CD4-positive, alpha-beta T cell treated with Interleukin-4 for 1 hour (primary cell): ENCODE data around the gene BTF3.
"Not testable (repeated sequence)": the region's sequence is repeated elsewhere in the genome, so short reads cannot be mapped to it uniquely, and the experiment has no call there.

ENCODE experiments used
- DNase-seq, 2 donors: peaks; one replicate each; pipeline ENCODE4 v3.0.0-alpha.2; 2020 to 2022

Gene BTF3

DNA sequence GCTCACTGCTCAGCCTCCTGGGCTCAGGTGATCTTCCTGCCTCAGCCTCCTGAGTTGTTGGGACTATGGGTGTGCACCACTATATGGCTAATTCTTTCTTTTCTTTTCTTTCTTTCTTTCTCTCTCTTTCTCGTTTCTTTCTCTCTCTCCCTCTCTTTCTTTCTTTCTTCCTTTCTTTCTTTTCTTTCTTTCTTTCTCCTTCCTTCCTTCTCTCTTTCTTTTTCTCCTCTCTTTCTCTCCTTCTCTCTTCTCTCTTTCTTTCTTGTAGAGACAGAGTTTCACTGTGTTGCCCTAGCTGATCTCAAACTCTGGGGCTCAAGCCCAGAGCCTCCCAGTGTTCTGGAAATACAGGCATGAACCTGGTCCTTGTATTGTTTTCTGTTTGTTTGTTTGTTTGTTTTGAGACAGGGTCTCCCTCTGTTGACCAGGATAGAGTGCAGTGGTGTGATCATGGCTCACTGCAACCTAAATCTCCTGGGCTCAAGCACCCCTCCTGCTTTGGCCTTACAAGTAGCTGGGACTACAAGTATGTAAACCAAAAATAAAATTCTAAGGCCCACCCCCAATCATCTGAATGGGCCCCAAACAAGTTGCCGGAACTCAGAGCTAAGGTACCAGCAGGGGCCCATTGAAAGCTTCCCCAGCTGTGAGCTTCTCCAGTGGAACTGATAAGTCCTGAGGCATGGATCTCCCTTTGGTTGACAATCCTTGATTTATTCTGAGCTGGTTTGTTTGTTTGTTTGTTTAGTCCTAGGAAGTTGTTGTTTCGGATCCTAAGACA, 11.9 kb upstream of the BTF3 start:
- no peak for DNase-seq

GRCh38 chr5:73487257-73487656, 11.0 kb upstream of the BTF3 start:
- DNase-seq = not testable (repeated sequence)

- no peak for DNase-seq
Measured at GRCh38 chr5:73487815-73488214, 10.4 kb upstream of the BTF3 start.

GRCh38 chr5:73488806-73489205, 9.4 kb upstream of the BTF3 start:
- DNase-seq = no peak

GRCh38 chr5:73490088-73490487, 8.2 kb upstream of the BTF3 start:
- no peak for DNase-seq

GRCh38 chr5:73491155-73491554, 7.1 kb upstream of the BTF3 start:
- DNase-seq = no peak

GRCh38 chr5:73493421-73493820, 4.8 kb upstream of the BTF3 start:
- no peak for DNase-seq

DNA sequence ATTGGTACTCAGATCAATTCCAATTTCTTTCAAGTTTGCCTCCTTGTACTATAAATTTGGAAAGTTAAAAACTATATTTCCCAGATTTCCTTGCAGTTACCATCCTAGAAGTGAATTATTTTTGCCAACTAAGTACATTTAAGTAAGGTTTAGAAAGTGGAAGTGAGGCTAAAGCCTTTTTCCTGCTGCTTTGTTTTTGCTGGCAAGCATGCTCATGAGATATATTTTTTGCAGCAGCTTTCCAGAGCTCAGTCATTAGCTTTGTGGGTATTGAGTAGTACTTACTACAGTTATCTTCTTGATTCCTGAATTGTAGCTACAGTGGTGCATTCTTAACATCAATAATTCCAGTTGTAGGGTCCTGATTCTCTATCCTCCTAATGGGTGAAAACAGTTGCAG, 3.5 kb upstream of the BTF3 start:
- no peak for DNase-seq

GRCh38 chr5:73495772-73496335, 2.4 kb upstream of the BTF3 start:
- no peak for DNase-seq

- no peak for DNase-seq
Measured at GRCh38 chr5:73496984-73497457, 1.2 kb upstream of the BTF3 start.

DNA sequence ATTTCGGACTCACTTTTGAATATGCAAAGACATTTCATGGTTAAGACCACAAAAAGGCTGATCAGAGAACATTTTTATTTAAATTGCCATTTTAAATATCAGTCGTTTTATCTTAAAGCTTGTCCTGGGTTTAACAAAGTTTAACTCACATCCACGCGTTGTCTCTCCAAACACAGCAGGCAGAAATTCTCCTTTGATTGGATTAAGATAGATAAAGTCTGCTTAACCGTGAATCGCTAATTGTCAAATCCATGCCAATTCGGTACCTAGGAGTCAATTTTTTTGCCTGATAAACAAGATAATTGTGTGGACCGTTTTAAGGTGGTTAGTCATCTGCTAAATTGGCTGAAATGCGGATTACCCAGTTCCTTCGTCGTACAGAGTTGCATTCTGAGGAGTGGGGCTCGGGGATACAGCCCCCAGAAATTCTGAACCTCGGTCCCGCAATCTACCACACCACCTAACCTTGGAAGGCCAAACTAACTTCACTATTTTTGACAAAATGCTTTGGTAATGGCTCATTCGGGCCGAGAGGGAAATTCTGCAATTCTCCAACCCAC, 665 bp upstream of the BTF3 start:
- DNase-seq = no peak

GRCh38 chr5:73499187-73499586, 945 bp downstream of the BTF3 start:
- no peak for DNase-seq

GRCh38 chr5:73499756-73500155, 1.5 kb downstream of the BTF3 start:
- DNase-seq = no peak

DNA sequence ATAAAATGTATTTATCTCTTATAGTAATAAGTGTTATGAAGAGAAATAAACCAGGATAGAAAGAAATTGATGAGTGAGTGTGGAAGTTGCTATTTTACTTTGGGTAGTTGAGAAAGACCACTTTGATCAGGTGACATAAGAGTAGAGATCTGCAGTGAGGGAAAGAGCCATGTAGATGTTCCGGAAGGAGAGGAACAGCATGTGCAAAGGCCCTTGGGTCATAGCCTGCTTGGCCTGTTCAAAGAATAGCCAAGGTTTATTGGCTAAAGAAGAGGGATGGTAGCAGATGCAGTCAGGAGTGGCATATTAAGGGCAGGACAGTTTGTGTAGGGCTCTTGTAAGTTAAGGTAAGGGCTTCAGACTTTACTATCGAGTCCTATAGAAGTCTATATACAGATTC, 3.2 kb downstream of the BTF3 start:
- DNase-seq = no peak

GRCh38 chr5:73506459-73506955, 8.3 kb downstream of the BTF3 start:
- no peak for DNase-seq

DNA sequence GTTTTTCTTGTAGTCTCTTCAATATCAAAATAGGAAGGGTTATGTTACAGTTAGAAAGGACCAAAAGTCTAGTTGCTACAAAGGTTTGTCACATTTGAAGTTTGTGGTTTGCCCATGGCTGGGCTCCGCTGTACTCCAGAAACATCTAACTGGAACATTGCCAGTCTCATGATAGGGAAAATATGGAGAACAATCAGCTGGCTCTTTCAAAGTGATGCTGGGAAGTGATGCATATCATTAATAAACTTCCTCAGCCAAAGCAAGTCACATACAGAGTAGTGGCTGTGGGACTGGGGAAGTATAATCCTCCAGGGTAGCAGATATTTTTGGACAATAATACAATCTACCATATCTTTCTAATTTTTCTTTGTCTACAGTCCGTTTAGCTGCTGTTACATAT, 8.8 kb downstream of the BTF3 start:
- DNase-seq = no peak

DNA sequence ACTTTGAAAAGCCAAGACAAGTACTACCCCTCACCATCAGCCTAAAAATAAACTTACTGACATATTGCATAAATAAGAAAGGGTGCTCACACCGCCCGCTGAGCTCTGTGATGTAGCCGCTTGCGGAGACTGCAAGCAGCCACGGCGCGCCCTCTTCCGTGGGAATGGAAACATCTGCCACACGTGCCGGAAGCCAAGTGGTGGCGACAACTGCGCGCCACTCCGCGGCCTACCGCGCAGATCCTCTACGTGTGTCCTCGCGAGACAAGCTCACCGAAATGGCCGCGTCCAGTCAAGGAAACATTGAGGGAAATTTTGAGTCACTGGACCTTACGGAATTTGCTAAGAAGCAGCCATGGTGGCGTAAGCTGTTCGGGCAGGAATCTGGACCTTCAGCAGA, 10.3 kb downstream of the BTF3 start:
- DNase-seq = not testable (repeated sequence)

GRCh38 chr5:73513996-73514395, 15.8 kb downstream of the BTF3 start:
- no peak for DNase-seq

GRCh38 chr5:73514418-73514817, 16.2 kb downstream of the BTF3 start:
- no peak for DNase-seq

DNA sequence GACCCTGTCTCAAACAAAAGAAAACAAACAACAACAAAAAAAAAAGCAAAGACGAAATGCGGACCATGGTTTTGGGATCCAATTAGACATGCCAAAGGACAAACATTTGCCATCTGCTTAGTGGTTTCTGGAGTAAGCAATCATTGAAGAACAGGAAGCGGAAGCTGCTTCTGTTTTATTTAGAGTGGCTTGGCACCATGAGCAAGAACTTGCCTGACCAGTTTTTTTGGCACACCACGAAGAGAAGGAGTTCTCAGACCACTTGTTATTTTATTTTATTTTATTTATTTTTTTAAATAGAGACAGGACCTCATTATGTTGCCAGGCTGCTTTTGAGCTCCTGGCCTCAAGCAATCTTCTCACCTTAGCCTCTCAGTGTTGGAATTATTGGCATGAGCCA, 17.0 kb downstream of the BTF3 start:
- DNase-seq = no peak

GRCh38 chr5:73519531-73520283, 21.5 kb downstream of the BTF3 start:
- peak; percentile 80 to 84 for DNase-seq

GRCh38 chr5:73522989-73523388, 24.7 kb downstream of the BTF3 start:
- DNase-seq = no peak

DNA sequence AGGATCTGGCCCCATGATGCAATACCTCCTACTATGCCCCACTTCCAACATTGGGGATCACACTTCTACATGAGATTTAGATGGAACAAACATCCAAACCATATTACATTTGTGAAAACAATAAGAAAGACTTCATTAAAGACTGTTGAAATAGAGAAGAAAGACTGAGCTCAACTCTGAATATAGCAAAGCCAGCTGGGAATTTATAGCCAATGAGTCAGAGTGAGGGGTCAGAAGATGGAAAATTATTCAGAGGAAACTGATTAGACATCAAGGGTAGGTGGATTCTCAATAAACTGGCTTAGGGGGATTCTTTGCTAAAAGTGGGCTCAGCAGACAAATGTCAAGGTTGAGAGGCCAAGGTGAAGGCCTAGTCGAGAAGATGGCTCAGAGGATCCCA, 25.6 kb downstream of the BTF3 start:
- DNase-seq = no peak
